Chondrocyte (in vitro differentiated cells): ENCODE results near the gene ZBTB1. TPM values are rescaled to one million over a fixed set of nuclear protein-coding genes. Genes with fewer than 3 reads are reported as not detected.

ENCODE experiments used
- DNase-seq: peaks from one replicate; pipeline ENCODE4 v3.0.0; 2021; ENCODE audit warnings: mixed read lengths, low spot score
- H3K27ac Mint-ChIP-seq: one replicate; pipeline ENCODE4 v1.8.0; 2021; ENCODE audit warnings: mild to moderate bottlenecking, moderate library complexity, mixed read lengths; ENCODE audit not compliant: unreplicated experiment
- H3K27me3 Mint-ChIP-seq: 2 replicates; pipeline ENCODE4 v1.8.0; 2021; ENCODE audit warnings: low read depth, mixed read lengths
- H3K36me3 Mint-ChIP-seq: 2 replicates; pipeline ENCODE4 v1.8.0; 2021; ENCODE audit warnings: low read depth, mixed read lengths
- H3K4me1 Mint-ChIP-seq: 2 replicates; pipeline ENCODE4 v1.8.0; 2021; ENCODE audit warnings: low read depth, mild to moderate bottlenecking, mixed read lengths
- H3K4me3 Mint-ChIP-seq: one replicate; pipeline ENCODE4 v1.8.0; 2021; ENCODE audit warnings: mild to moderate bottlenecking, moderate library complexity, mixed read lengths; ENCODE audit not compliant: unreplicated experiment
- H3K9me3 Mint-ChIP-seq: 2 replicates; pipeline ENCODE4 v1.8.0; 2021; ENCODE audit warnings: low read depth, mixed read lengths
- total RNA-seq: library from RNA; stranded (reverse); gene quantifications from 3 replicates; pipeline ENCODE4 v1.2.1, GENCODE V29; 2021
- TF ChIP-seq, protein P1 (sequence below): fragments of 200-600 bp; sonication (generic); IDR thresholded peaks from 2 replicates; pipeline ENCODE4 v1.5.0; 2021; ENCODE audit warnings: antibody characterized with exemption, mild to moderate bottlenecking, moderate library complexity

ZBTB1 gene
- total RNA-seq, 1 donor from 2014 or later, result 49.3 TPM

- Mint-ChIP-seq H3K27me3 (no peaks in the 10 kb centered on the region), H3K4me1 (peaks cover 14% of the 10 kb centered on the region), H3K4me3 (no peak overlapping the region), H3K36me3 (peaks cover 2% of the 10 kb centered on the region), H3K27ac (no peak overlapping the region), H3K9me3 (no peaks in the 10 kb centered on the region)
- DNase-seq, result no peak
- TF ChIP-seq, protein P1, sequence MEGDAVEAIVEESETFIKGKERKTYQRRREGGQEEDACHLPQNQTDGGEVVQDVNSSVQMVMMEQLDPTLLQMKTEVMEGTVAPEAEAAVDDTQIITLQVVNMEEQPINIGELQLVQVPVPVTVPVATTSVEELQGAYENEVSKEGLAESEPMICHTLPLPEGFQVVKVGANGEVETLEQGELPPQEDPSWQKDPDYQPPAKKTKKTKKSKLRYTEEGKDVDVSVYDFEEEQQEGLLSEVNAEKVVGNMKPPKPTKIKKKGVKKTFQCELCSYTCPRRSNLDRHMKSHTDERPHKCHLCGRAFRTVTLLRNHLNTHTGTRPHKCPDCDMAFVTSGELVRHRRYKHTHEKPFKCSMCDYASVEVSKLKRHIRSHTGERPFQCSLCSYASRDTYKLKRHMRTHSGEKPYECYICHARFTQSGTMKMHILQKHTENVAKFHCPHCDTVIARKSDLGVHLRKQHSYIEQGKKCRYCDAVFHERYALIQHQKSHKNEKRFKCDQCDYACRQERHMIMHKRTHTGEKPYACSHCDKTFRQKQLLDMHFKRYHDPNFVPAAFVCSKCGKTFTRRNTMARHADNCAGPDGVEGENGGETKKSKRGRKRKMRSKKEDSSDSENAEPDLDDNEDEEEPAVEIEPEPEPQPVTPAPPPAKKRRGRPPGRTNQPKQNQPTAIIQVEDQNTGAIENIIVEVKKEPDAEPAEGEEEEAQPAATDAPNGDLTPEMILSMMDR, result no peak
Observed at GRCh38 chr14:64495252-64495651, 9.3 kb upstream of the ZBTB1 start.

DNA sequence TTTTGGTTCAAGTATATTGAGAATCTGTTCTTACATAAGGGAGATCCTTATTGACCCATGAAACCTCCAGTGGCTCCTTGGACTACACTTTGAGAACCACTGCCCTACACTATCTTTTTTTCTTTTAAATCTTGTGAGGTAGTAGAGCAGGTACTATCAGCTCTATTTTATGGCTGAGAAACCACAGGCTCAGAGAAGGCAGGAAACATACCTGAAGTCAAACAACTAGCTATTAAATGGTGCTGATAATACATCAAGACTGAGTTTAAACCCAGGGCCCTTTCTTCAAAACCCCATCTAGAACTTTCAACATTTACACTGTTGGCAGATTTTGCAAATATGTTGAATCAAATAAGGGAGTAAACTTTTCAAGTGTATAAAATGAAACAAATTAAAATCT is 7.8 kb upstream of the ZBTB1 start:
- H3K27me3 Mint-ChIP-seq, result no peaks in the 10 kb centered on the region
- no peaks in the 10 kb centered on the region for H3K9me3 Mint-ChIP-seq
- H3K4me3 Mint-ChIP-seq, result no peak overlapping the region
- no peak overlapping the region for H3K27ac Mint-ChIP-seq
- H3K36me3 Mint-ChIP-seq, result peaks cover 2% of the 10 kb centered on the region
- peaks cover 21% of the 10 kb centered on the region for H3K4me1 Mint-ChIP-seq
- no peak for DNase-seq
- TF ChIP-seq, protein P1, result no peak

DNA sequence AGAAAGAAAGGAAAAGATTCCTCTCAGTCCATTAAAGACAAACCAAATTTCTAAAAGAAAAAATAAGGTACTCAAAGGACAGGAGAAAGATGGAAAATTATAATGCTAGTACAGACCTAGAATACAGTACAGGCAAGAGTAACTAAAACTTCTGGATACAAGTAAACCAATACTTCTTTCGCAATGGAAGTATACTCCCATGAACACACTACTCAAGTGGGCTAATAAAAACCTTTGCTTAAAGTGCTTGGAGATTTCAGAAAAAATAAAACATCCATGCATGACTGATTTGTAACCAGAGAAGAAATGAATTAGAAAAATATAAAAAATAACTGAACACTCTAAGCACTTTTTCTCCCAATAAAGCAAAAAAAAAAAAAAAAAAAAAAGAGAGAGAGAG is 4.5 kb upstream of the ZBTB1 start:
- no peak for DNase-seq
- H3K4me3 Mint-ChIP-seq, result no peak overlapping the region
- H3K27me3 Mint-ChIP-seq, result no peaks in the 10 kb centered on the region
- H3K9me3 Mint-ChIP-seq, result no peaks in the 10 kb centered on the region
- TF ChIP-seq, protein P1, result no peak
- H3K4me1 Mint-ChIP-seq, result peaks cover 33% of the 10 kb centered on the region
- no peak overlapping the region for H3K27ac Mint-ChIP-seq
- H3K36me3 Mint-ChIP-seq, result peaks cover 2% of the 10 kb centered on the region

- no peaks in the 10 kb centered on the region for H3K9me3 Mint-ChIP-seq
- H3K36me3 Mint-ChIP-seq, result no peaks in the 10 kb centered on the region
- H3K27ac Mint-ChIP-seq, result peak overlapping the region; percentile 63
- H3K4me1 Mint-ChIP-seq, result peaks cover 46% of the 10 kb centered on the region
- TF ChIP-seq, protein P1, result peak; percentile 41
- peak overlapping the region; percentile 43 for H3K4me3 Mint-ChIP-seq
- no peak for DNase-seq
- H3K27me3 Mint-ChIP-seq, result no peaks in the 10 kb centered on the region
Observed at GRCh38 chr14:64501411-64502171, 3.0 kb upstream of the ZBTB1 start.

DNA sequence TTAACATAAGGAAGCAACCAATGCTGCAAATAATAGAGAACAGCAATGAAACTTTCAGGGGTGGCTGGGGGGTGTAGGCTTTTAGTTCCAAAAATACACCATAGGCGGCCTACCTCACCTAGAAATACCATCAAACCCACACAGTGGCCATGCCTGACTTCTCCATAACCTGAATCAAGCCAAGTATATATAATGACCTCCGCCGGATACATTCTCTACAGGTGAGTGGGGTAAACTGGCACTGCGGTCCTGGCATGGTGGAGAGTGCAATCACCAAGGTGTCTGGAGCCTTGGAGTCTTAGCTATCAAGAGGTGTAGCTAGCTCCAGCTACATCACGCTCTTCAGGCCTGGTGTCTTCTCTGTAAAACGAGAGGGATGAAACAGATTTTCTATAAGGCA is 2.1 kb upstream of the ZBTB1 start:
- Mint-ChIP-seq H3K4me1 (peaks cover 55% of the 10 kb centered on the region), H3K27ac (peak overlapping the region; percentile 93), H3K9me3 (no peaks in the 10 kb centered on the region), H3K36me3 (no peaks in the 10 kb centered on the region), H3K4me3 (peak overlapping the region; percentile 84), H3K27me3 (no peaks in the 10 kb centered on the region)
- TF ChIP-seq, protein P1, result no peak
- DNase-seq, result no peak
